GM19035 (cell line): ENCODE results near the gene TAF11L8.
"Not testable (repeated sequence)": the region's sequence is repeated elsewhere in the genome, so short reads cannot be mapped to it uniquely, and the experiment has no call there.

Experiments
- ATAC-seq: cut with Tn5 transposase; IDR thresholded peaks from one replicate; pipeline ENCODE4 v1.9.1; 2021; ENCODE audit not compliant: unreplicated experiment

Gene TAF11L8

GRCh38 chr5:17590860-17591259 lies at the start of gene TAF11L8:
TAF11L8 (minus strand) TSS chr5:17590960.
- not testable (repeated sequence) for ATAC-seq

- no peak for ATAC-seq
Measured at GRCh38 chr5:17634160-17634559, 43.4 kb upstream of the TAF11L8 start, which contains the start of gene TAF11L14. TAF11L14 (plus strand) TSS chr5:17634460.

GRCh38 chr5:17631788-17632187 lies 41.0 kb upstream of the TAF11L8 start, which contains the start of gene TAF11L13:
TAF11L13 (plus strand) TSS chr5:17632088.
- ATAC-seq, result not testable (repeated sequence)

GRCh38 chr5:17625686-17626085 lies 34.9 kb upstream of the TAF11L8 start:
- ATAC-seq, result no peak

- no peak for ATAC-seq
Measured at GRCh38 chr5:17620627-17621026, 29.9 kb upstream of the TAF11L8 start.

GRCh38 chr5:17619354-17619753 lies 28.6 kb upstream of the TAF11L8 start:
- no peak for ATAC-seq

GRCh38 chr5:17614872-17615605 lies 24.3 kb upstream of the TAF11L8 start:
- no peak for ATAC-seq

- not testable (repeated sequence) for ATAC-seq
Measured at GRCh38 chr5:17610092-17610491, 19.3 kb upstream of the TAF11L8 start, which contains the start of gene TAF11L12. TAF11L12 (plus strand) TSS chr5:17610392.

- not testable (repeated sequence) for ATAC-seq
Measured at GRCh38 chr5:17607461-17607860, 16.7 kb upstream of the TAF11L8 start.

- no peak for ATAC-seq
Measured at GRCh38 chr5:17604951-17605350, 14.2 kb upstream of the TAF11L8 start.

GRCh38 chr5:17603880-17604279 lies 13.1 kb upstream of the TAF11L8 start, which contains the start of gene TAF11L11:
TAF11L11 (plus strand) TSS chr5:17604183.
- not testable (repeated sequence) for ATAC-seq

GRCh38 chr5:17597728-17598127 lies 7.0 kb upstream of the TAF11L8 start, which contains the start of gene TAF11L10:
TAF11L10 (minus strand) TSS chr5:17597828.
- not testable (repeated sequence) for ATAC-seq

- not testable (repeated sequence) for ATAC-seq
Measured at GRCh38 chr5:17594255-17594654, 3.5 kb upstream of the TAF11L8 start, which contains the start of gene TAF11L9. TAF11L9 (minus strand) TSS chr5:17594394.

- ATAC-seq, result not testable (repeated sequence)
Measured at GRCh38 chr5:17585658-17586057, 5.1 kb downstream of the TAF11L8 start, which contains the start of gene TAF11L7. TAF11L7 (minus strand) TSS chr5:17585758.
